IMR-90 (cell line): ENCODE measurements around the gene GOLGA5. TPM values are rescaled to one million over a fixed set of nuclear protein-coding genes. Genes with fewer than 3 reads are reported as not detected.

Experiments
- ATAC-seq: fragments of 200-7000 bp; cut with Tn5 transposase; 2 replicates; pipeline ENCODE4 v1.9.1; 2020; ENCODE audit warnings: low read depth, mild to moderate bottlenecking, moderate library complexity
- BruUV-seq: library from RNA; stranded (reverse); fragments of 400-500 nt; replicated peaks from 2 replicates; lab custom pipeline; 2021; lab: Mats Ljungman, UMichigan
- CTCF ChIA-PET: fragments of 300-600 bp; formaldehyde crosslinking; extraction: SDS; loops from one replicate; lab custom pipeline; 2021; ENCODE audit warnings: antibody characterized with exemption; lab: Yijun Ruan, JAX
- POLR2A ChIA-PET: fragments of 300-600 bp; sonication (Branson Sonifier 250); formaldehyde crosslinking; loops from one replicate; lab custom pipeline; 2022; ENCODE audit warnings: antibody characterized with exemption; ENCODE audit not compliant: unreplicated experiment; lab: Charles Lee
- DNase-seq: peaks from one replicate; pipeline ENCODE4 v3.0.0; 2013
- H2AFZ ChIP-seq: replicated peaks from 2 replicates; pipeline ENCODE3; 2013; ENCODE audit warnings: low read length, mild to moderate bottlenecking; ENCODE audit not compliant: poor library complexity
- H2AK5ac ChIP-seq: 2 replicates; pipeline ENCODE4 v1.6.1; 2013; ENCODE audit warnings: low read depth, low read length, inconsistent platforms
- H2AK9ac ChIP-seq: replicated peaks from 2 replicates; pipeline ENCODE3; 2013; ENCODE audit warnings: mild to moderate bottlenecking, low read depth, low read length, moderate library complexity; ENCODE audit not compliant: poor library complexity
- H2BK120ac ChIP-seq: 2 replicates; pipeline ENCODE4 v1.6.1; 2013; ENCODE audit warnings: low read depth, low read length, inconsistent platforms
- H2BK15ac ChIP-seq: 3 replicates; pipeline ENCODE4 v1.6.1; 2013; ENCODE audit warnings: low read depth, low read length, inconsistent platforms
- H2BK20ac ChIP-seq: 2 replicates; pipeline ENCODE4 v1.6.1; 2013; ENCODE audit warnings: low read depth, mild to moderate bottlenecking, inconsistent platforms, low read length, moderate library complexity
- H2BK5ac ChIP-seq: 2 replicates; pipeline ENCODE4 v1.6.1; 2013; ENCODE audit warnings: mild to moderate bottlenecking, low read depth, low read length, inconsistent platforms; ENCODE audit not compliant: poor library complexity, severe bottlenecking
- H3K14ac ChIP-seq: replicated peaks from 2 replicates; pipeline ENCODE4 v1.6.1; 2013; ENCODE audit warnings: low read depth, low read length, inconsistent platforms
- H3K18ac ChIP-seq: 2 replicates; pipeline ENCODE4 v1.6.1; 2013; ENCODE audit warnings: low read depth, low read length, control low read depth
- H3K23ac ChIP-seq: 2 replicates; pipeline ENCODE4 v1.6.1; 2013; ENCODE audit warnings: low read depth, low read length, inconsistent platforms
- H3K27ac ChIP-seq: 2 replicates; pipeline ENCODE4 v1.5.1; 2013; ENCODE audit warnings: mild to moderate bottlenecking, control low read depth, low read length; ENCODE audit not compliant: insufficient read depth
- H3K27me3 ChIP-seq: 2 replicates; pipeline ENCODE4 v1.6.1; 2013; ENCODE audit warnings: low read length; ENCODE audit not compliant: control insufficient read depth, insufficient read depth
- H3K36me3 ChIP-seq: 2 replicates; pipeline ENCODE4 v1.6.1; 2013; ENCODE audit warnings: low read length, mixed read lengths; ENCODE audit not compliant: control insufficient read depth, insufficient read depth
- H3K4ac ChIP-seq: 2 replicates; pipeline ENCODE4 v1.6.1; 2013; ENCODE audit warnings: low read depth, low read length, inconsistent platforms
- H3K4me1 ChIP-seq: 2 replicates; pipeline ENCODE4 v1.6.1; 2013; ENCODE audit warnings: low read length, mixed read lengths; ENCODE audit not compliant: control insufficient read depth, insufficient read depth
- H3K4me2 ChIP-seq: 2 replicates; pipeline ENCODE4 v1.6.1; 2013; ENCODE audit warnings: low read depth, mild to moderate bottlenecking, control low read depth, low read length, moderate library complexity
- H3K4me3 ChIP-seq: 2 replicates; pipeline ENCODE4 v1.5.1; 2013; ENCODE audit warnings: low read depth, mild to moderate bottlenecking, control low read depth, low read length, moderate library complexity; ENCODE audit not compliant: insufficient read depth
- H3K56ac ChIP-seq: 2 replicates; pipeline ENCODE4 v1.6.1; 2013; ENCODE audit warnings: low read length, inconsistent platforms; ENCODE audit not compliant: insufficient read depth; ENCODE audit errors: extremely low read depth
- H3K79me1 ChIP-seq, 2 experiments: 2 replicates each; pipeline ENCODE4 v1.6.1; 2013; ENCODE audit warnings: low read length in 2 of 2, inconsistent platforms in 1 of 2, low read depth in 1 of 2
- H3K9ac ChIP-seq: 2 replicates; pipeline ENCODE4 v1.6.1; 2013; ENCODE audit warnings: low read depth, low read length, control low read depth
- H3K9me1 ChIP-seq: 2 replicates; pipeline ENCODE4 v1.6.1; 2013; ENCODE audit warnings: low read length, inconsistent platforms; ENCODE audit not compliant: insufficient read depth
- H3K9me3 ChIP-seq: 2 replicates; pipeline ENCODE4 v1.6.1; 2013; ENCODE audit warnings: low read length; ENCODE audit not compliant: control insufficient read depth, insufficient read depth
- H4K20me1 ChIP-seq: 2 replicates; pipeline ENCODE4 v1.6.1; 2013; ENCODE audit warnings: low read length, inconsistent platforms; ENCODE audit not compliant: insufficient read depth
- H4K5ac ChIP-seq: 2 replicates; pipeline ENCODE4 v1.6.1; 2013; ENCODE audit warnings: mild to moderate bottlenecking, low read depth, low read length, control low read depth
- H4K8ac ChIP-seq, 2 experiments: 2 replicates each; pipeline ENCODE4 v1.6.1; 2013; ENCODE audit warnings: low read depth in 2 of 2, low read length in 2 of 2, control low read depth in 1 of 2, inconsistent platforms in 1 of 2
- H4K91ac ChIP-seq: 2 replicates; pipeline ENCODE4 v1.6.1; 2013; ENCODE audit warnings: low read depth, low read length, inconsistent platforms; ENCODE audit not compliant: insufficient read depth
- BHLHE40 ChIP-seq: fragments of 150-350 bp; IDR thresholded peaks from 2 replicates; pipeline ENCODE4 v1.6.1; 2016; ENCODE audit warnings: mild to moderate bottlenecking, low read depth, low read length
- CEBPB ChIP-seq: IDR thresholded peaks from 2 replicates; pipeline ENCODE4 v1.6.1; 2012; ENCODE audit warnings: low read depth, low read length, improper control_type of control experiment
- CHD1 ChIP-seq: IDR thresholded peaks from 2 replicates; pipeline ENCODE4 v1.6.1; 2012; ENCODE audit warnings: low read depth, low read length, improper control_type of control experiment
- CTCF ChIP-seq: conservative IDR thresholded peaks from 2 replicates; pipeline ENCODE4 v1.5.1; 2012; ENCODE audit warnings: mild to moderate bottlenecking, low read depth, low read length, improper control_type of control experiment
- FOS ChIP-seq: fragments of 150-350 bp; IDR thresholded peaks from 2 replicates; pipeline ENCODE4 v1.6.1; 2016; ENCODE audit warnings: low read depth, low read length
- MAFK ChIP-seq: IDR thresholded peaks from 2 replicates; pipeline ENCODE4 v1.6.1; 2012; ENCODE audit warnings: low read depth, low read length, improper control_type of control experiment
- MAZ ChIP-seq: IDR thresholded peaks from 2 replicates; pipeline ENCODE4 v1.6.1; 2012; ENCODE audit warnings: low read depth, mild to moderate bottlenecking, low read length, improper control_type of control experiment, moderate library complexity, borderline replicate concordance
- MXI1 ChIP-seq: IDR thresholded peaks from 2 replicates; pipeline ENCODE4 v1.6.1; 2012; ENCODE audit warnings: low read depth, mild to moderate bottlenecking, low read length, moderate library complexity, borderline replicate concordance
- POLR2A ChIP-seq: IDR thresholded peaks from 2 replicates; pipeline ENCODE4 v1.6.1; 2012; ENCODE audit warnings: mild to moderate bottlenecking, low read depth, low read length
- RAD21 ChIP-seq: IDR thresholded peaks from 2 replicates; pipeline ENCODE4 v1.6.1; 2012; ENCODE audit warnings: low read length, improper control_type of control experiment
- RCOR1 ChIP-seq: IDR thresholded peaks from 2 replicates; pipeline ENCODE4 v1.6.1; 2012; ENCODE audit warnings: mild to moderate bottlenecking, low read length, improper control_type of control experiment; ENCODE audit not compliant: insufficient replicate concordance
- RFX5 ChIP-seq: IDR thresholded peaks from 2 replicates; pipeline ENCODE4 v1.8.0; 2012; ENCODE audit warnings: low read depth, mild to moderate bottlenecking, low read length, moderate library complexity
- SMC3 ChIP-seq: fragments of 150-350 bp; IDR thresholded peaks from 2 replicates; pipeline ENCODE4 v1.6.1; 2016; ENCODE audit warnings: low read depth, mild to moderate bottlenecking, antibody characterized with exemption, low read length, moderate library complexity
- dilution Hi-C: fragments of 300-500 bp; cut with HindIII; formaldehyde crosslinking; loops from one replicate; pipeline ENCODE4 v1.14.3; 2018; ENCODE audit warnings: low sequenced_read_pairs; ENCODE audit not compliant: unreplicated experiment
- in situ Hi-C: fragments of 300-500 bp; cut with MboI; formaldehyde crosslinking; loops from 3 replicates; pipeline ENCODE4 v1.14.3; 2019; ENCODE audit warnings: low sequenced_read_pairs, inconsistent platforms, mixed read lengths
- intact Hi-C: fragments of 100-400 bp; cut with micrococcal nuclease; formaldehyde crosslinking; loops from 2 replicates; pipeline ENCODE4 v1.10.0; 2022
- polyA plus RNA-seq, 3 experiments: library from polyadenylated mRNA; depleted of rRNA; stranded (reverse); fragments of >200 nt; gene quantifications; 2 replicates each; pipeline ENCODE4 v1.2.3, GENCODE V29; 2012; ENCODE audit warnings: low replicate concordance in 1 of 3
- total RNA-seq: library from RNA; depleted of rRNA; stranded (reverse); fragments of >200 nt; gene quantifications from 2 replicates; pipeline ENCODE4 v1.2.3, GENCODE V29; 2012
- TF ChIP-seq, protein P1 (sequence below): fragments of 150-350 bp; IDR thresholded peaks from 2 replicates; pipeline ENCODE4 v1.6.1; 2016; ENCODE audit warnings: low read depth, mild to moderate bottlenecking, low read length, moderate library complexity, borderline replicate concordance
- TF ChIP-seq, protein P2 (sequence below): fragments of 150-350 bp; IDR thresholded peaks from 2 replicates; pipeline ENCODE4 v1.6.1; 2017; ENCODE audit warnings: mild to moderate bottlenecking, antibody characterized with exemption, low read length, low read depth

The GOLGA5 gene
- total and polyA plus RNA-seq, 2 of the 4 experiments (the other 2 are of a cell fraction): 35.0 to 59.5 TPM

GRCh38 chr14:92789457-92790089 lies 4.5 kb upstream of the GOLGA5 start:
- CTCF ChIA-PET: interaction anchor here (1.1 kb wide), 1 partner anchor 74 kb away, joined by 3 read pairs; no protein-coding TSS in a partner anchor
- H3K27me3 ChIP-seq: no peaks in the 10 kb centered on the region

More at GRCh38 chr14:92789457-92790089, 4.5 kb upstream of the GOLGA5 start:
- H2BK5ac ChIP-seq: no peak overlapping the region
- intact Hi-C loops: loop anchor here (5.0 to 10.0 kb wide), 2 partner anchors 202 to 655 kb away; no protein-coding TSS in a partner anchor
- H3K9ac ChIP-seq: no peak overlapping the region
- no peak overlapping the region for H3K4ac ChIP-seq
- ATAC-seq (no peak), DNase-seq (peak; percentile 5)
- H3K36me3 ChIP-seq: no peaks in the 10 kb centered on the region
- H3K18ac ChIP-seq: no peak overlapping the region
- no peak overlapping the region for H3K56ac ChIP-seq
- TF ChIP-seq MAFK (no peak), BHLHE40 (no peak), RFX5 (no peak), CHD1 (no peak), CTCF (no peak), MAZ (no peak), SMC3 (no peak), RAD21 (no peak), CEBPB (no peak), MXI1 (no peak), FOS (no peak), POLR2A (no peak), RCOR1 (no peak)
- TF ChIP-seq, protein P1, sequence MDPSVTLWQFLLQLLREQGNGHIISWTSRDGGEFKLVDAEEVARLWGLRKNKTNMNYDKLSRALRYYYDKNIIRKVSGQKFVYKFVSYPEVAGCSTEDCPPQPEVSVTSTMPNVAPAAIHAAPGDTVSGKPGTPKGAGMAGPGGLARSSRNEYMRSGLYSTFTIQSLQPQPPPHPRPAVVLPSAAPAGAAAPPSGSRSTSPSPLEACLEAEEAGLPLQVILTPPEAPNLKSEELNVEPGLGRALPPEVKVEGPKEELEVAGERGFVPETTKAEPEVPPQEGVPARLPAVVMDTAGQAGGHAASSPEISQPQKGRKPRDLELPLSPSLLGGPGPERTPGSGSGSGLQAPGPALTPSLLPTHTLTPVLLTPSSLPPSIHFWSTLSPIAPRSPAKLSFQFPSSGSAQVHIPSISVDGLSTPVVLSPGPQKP: no peak
- TF ChIP-seq, protein P2, sequence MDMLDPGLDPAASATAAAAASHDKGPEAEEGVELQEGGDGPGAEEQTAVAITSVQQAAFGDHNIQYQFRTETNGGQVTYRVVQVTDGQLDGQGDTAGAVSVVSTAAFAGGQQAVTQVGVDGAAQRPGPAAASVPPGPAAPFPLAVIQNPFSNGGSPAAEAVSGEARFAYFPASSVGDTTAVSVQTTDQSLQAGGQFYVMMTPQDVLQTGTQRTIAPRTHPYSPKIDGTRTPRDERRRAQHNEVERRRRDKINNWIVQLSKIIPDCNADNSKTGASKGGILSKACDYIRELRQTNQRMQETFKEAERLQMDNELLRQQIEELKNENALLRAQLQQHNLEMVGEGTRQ: no peak
- H4K20me1 ChIP-seq: no peaks in the 10 kb centered on the region
- no peak overlapping the region for H2BK15ac ChIP-seq
- H4K8ac ChIP-seq: no peak overlapping the region
- no peak overlapping the region for H2AFZ ChIP-seq
- H3K9me3 ChIP-seq: peaks cover 5% of the 10 kb centered on the region; the same call in 1 of the 2 replicates
- H3K4me2 ChIP-seq: no peak overlapping the region
- H3K14ac ChIP-seq: no peak overlapping the region
- H2AK9ac ChIP-seq: no peak overlapping the region
- dilution Hi-C loops: no loop called here
- BruUV-seq: no TSS peak
- no peak overlapping the region for H3K23ac ChIP-seq
- H3K27ac ChIP-seq: no peak overlapping the region
- peaks cover 0 to 4% of the 10 kb centered on the region in 2 experiments; a peak in 3 of 4 replicates for H3K79me1 ChIP-seq
- H3K4me3 ChIP-seq: no peak overlapping the region
- no peak overlapping the region for H4K5ac ChIP-seq
- no peak overlapping the region for H2BK120ac ChIP-seq
- peaks cover 9% of the 10 kb centered on the region for H3K4me1 ChIP-seq
- in situ Hi-C loops: loop anchor here (10.0 kb wide), 1 partner anchor 665 kb away; the partner anchor contains the start of genes CPSF2 and NDUFB1
- POLR2A ChIA-PET: no interaction called here
- no peak overlapping the region for H2AK5ac ChIP-seq
- H4K91ac ChIP-seq: no peak overlapping the region
- no peak overlapping the region for H2BK20ac ChIP-seq
- H3K9me1 ChIP-seq: 0 out of 2 replicates have a peak, but pooled peaks cover 2% of the 10 kb centered on the region
